Type B pancreatic cell (in vitro differentiated cells): ENCODE data around the gene COL4A4. TPM values are rescaled to one million over a fixed set of nuclear protein-coding genes. Genes with fewer than 3 reads are reported as not detected.

ENCODE experiments used
- DNase-seq: peaks from one replicate; pipeline ENCODE4 v3.0.0; 2021; ENCODE audit warnings: mixed read lengths; ENCODE audit not compliant: unreplicated experiment; ENCODE audit errors: extremely low spot score
- H3K27ac Mint-ChIP-seq: 2 replicates; pipeline ENCODE4 v1.8.0; 2021; ENCODE audit warnings: mild to moderate bottlenecking, mixed read lengths
- H3K27me3 Mint-ChIP-seq: 2 replicates; pipeline ENCODE4 v1.8.0; 2021; ENCODE audit warnings: mixed read lengths
- H3K36me3 Mint-ChIP-seq: 2 replicates; pipeline ENCODE4 v1.8.0; 2021; ENCODE audit warnings: mixed read lengths
- H3K4me1 Mint-ChIP-seq: one replicate; pipeline ENCODE4 v1.8.0; 2021; ENCODE audit warnings: mixed read lengths; ENCODE audit not compliant: unreplicated experiment
- H3K4me3 Mint-ChIP-seq: 2 replicates; pipeline ENCODE4 v1.8.0; 2021; ENCODE audit warnings: mild to moderate bottlenecking, mixed read lengths
- H3K9me3 Mint-ChIP-seq: 2 replicates; pipeline ENCODE4 v1.8.0; 2021; ENCODE audit warnings: mixed read lengths
- CTCF ChIP-seq: fragments of 200-600 bp; sonication (generic); conservative IDR thresholded peaks from 2 replicates; pipeline ENCODE4 v1.5.0; 2021; ENCODE audit warnings: antibody characterized with exemption, mild to moderate bottlenecking
- total RNA-seq: library from RNA; stranded (reverse); gene quantifications from 2 replicates; pipeline ENCODE4 v1.2.1, GENCODE V29; 2021; ENCODE audit warnings: low replicate concordance

Gene COL4A4
- total RNA-seq, 1 donor from 2014 or later: 1.1 TPM

- H3K27ac Mint-ChIP-seq: no peak overlapping the region
- DNase-seq: no peak
- H3K4me1 Mint-ChIP-seq: no peaks in the 10 kb centered on the region
- H3K27me3 Mint-ChIP-seq: no peaks in the 10 kb centered on the region
- H3K36me3 Mint-ChIP-seq: no peaks in the 10 kb centered on the region
- H3K4me3 Mint-ChIP-seq: no peak overlapping the region
- no peak for TF ChIP-seq CTCF
- H3K9me3 Mint-ChIP-seq: no peaks in the 10 kb centered on the region
Measured at GRCh38 chr2:227013330-227013729, 150.7 kb downstream of the COL4A4 start.

DNA sequence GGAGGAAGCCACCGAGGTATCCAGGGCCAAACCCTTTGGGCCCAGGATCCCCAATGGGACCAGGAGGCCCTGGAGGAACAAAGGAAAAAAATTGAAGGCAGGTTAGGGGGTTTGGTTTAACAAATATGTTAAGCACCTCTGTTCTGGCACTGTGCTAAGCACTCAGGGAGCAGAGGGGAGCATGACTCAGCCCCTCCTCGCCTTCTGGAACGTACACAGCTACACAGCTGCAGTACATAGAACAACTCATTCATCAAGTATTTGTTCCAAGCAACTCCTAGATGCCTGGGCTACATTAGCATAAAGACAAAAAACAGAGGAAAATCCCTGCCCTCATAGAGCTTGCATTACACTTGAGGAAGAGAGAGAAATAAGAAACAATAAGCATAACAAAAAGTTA is 153.6 kb downstream of the COL4A4 start:
- no peak for TF ChIP-seq CTCF
- no peak for DNase-seq
- no peaks in the 10 kb centered on the region for H3K4me1 Mint-ChIP-seq

DNA sequence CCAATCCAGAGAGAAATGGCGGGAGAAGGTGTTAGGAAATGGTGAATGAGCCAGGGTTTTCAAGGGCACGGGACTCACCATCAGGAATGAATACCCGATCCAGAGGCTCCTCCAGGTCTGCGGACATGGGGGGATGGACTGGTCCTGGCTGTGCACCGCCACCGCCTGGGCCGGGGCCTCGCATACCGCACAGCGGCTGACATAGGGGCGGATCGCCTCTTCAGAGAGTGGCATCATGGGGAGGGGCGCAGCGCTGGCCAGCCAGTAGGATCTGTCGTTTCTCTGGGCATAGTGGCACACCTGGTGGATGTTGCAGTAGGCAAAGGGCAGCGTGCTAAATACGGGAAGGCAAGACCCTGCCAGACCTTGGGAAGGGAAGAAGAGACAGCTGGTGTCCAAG is 156.1 kb downstream of the COL4A4 start:
- H3K36me3 Mint-ChIP-seq: no peaks in the 10 kb centered on the region
- no peak for DNase-seq
- H3K9me3 Mint-ChIP-seq: no peaks in the 10 kb centered on the region
- H3K4me1 Mint-ChIP-seq: no peaks in the 10 kb centered on the region
- no peak overlapping the region for H3K27ac Mint-ChIP-seq
- no peaks in the 10 kb centered on the region for H3K27me3 Mint-ChIP-seq
- H3K4me3 Mint-ChIP-seq: no peak overlapping the region
- TF ChIP-seq CTCF: no peak

More for the DNA sequence above, 153.6 kb downstream of the COL4A4 start:
- Mint-ChIP-seq H3K9me3 (no peaks in the 10 kb centered on the region), H3K36me3 (no peaks in the 10 kb centered on the region), H3K4me3 (no peak overlapping the region), H3K27ac (no peak overlapping the region), H3K27me3 (no peaks in the 10 kb centered on the region)

DNA sequence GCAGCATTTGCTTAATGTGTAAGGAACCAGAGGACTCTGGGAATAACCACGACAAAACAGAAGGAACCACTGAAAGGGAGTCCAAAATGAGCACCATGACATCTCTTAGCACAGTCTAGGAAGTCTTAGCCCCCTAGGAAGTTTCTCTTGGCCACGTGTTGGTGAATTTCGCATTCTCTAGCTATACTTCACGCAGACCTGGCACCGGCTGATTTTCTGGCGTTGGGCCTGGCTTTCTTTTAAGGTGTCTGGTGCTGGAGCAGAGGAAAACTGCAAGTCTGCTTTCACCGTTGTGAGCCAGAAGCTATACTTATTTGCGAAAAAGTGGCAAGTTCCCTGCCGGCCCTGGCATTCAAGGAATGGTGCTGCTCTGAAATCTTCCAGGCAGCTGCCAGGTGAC is 156.9 kb downstream of the COL4A4 start:
- no peak for TF ChIP-seq CTCF
- no peaks in the 10 kb centered on the region for H3K9me3 Mint-ChIP-seq
- no peaks in the 10 kb centered on the region for H3K4me1 Mint-ChIP-seq
- no peaks in the 10 kb centered on the region for H3K36me3 Mint-ChIP-seq
- H3K27me3 Mint-ChIP-seq: no peaks in the 10 kb centered on the region
- no peak for DNase-seq
- H3K4me3 Mint-ChIP-seq: no peak overlapping the region
- no peak overlapping the region for H3K27ac Mint-ChIP-seq

DNA sequence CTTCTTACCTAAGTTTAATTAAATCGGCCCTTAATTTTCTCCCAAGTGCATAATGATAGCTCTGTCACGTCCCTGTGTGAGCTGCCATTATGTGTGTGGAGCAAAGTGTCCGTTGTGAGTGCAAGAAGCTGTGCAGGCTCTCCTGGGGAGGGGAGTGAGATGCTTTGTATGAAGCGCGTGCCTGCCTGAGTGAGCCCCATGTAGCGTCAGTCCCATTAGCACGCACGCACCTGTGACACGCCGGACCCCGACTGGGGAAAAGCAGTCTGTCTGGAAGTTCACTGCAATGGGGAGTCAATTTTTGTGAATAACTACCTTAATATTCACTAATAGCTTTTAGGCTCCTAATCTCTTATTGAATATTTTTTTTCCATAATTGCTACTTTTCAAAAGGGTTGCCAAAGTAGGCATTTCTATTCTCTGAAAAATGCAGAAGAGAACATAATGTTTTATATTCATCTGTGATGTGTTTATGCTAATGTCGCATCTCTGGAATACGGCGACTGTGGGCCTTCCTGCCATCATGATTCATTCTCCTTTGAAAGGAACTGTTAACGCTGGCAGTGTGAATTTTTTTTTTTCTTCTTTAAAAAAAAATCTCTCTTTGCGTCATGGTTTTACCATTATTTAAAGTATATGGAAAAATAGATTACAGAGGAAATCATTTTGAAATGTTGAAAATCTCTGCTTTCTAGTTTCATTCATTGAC is 157.7 kb downstream of the COL4A4 start:
- Mint-ChIP-seq H3K27ac (no peak overlapping the region), H3K4me1 (no peaks in the 10 kb centered on the region), H3K4me3 (no peak overlapping the region), H3K36me3 (no peaks in the 10 kb centered on the region), H3K27me3 (no peaks in the 10 kb centered on the region), H3K9me3 (no peaks in the 10 kb centered on the region)
- no peak for TF ChIP-seq CTCF
- no peak for DNase-seq

DNA sequence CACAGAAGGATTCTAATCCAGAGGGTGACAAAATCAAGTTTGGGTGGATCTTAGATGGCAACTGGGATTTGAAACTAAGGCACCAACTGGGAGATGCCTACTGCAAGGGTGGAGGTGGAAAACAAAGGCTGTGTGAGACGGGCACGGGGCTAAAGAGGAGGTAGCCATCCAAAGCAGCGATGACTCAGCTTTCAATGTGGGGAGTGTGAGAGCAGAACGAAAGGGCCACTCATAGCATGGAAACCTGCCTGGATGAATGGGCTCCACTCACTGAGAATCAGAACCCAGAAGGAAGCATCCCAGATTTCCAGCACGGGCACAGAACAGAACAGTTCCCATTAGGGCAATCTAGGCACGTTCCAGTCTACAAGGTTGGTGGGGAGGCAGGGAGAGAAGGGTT is 159.5 kb downstream of the COL4A4 start:
- no peaks in the 10 kb centered on the region for H3K27me3 Mint-ChIP-seq
- TF ChIP-seq CTCF: no peak
- peaks cover 5% of the 10 kb centered on the region for H3K4me1 Mint-ChIP-seq
- no peak overlapping the region for H3K4me3 Mint-ChIP-seq
- peaks cover 5% of the 10 kb centered on the region for H3K36me3 Mint-ChIP-seq
- no peak overlapping the region for H3K27ac Mint-ChIP-seq
- DNase-seq: no peak
- H3K9me3 Mint-ChIP-seq: no peaks in the 10 kb centered on the region
